Karpas-422 (cell line): Measurements from ENCODE around the gene NKD1. TPM values are rescaled to one million over a fixed set of nuclear protein-coding genes. Genes with fewer than 3 reads are reported as not detected.

Experiments used
- DNase-seq: peaks from one replicate; pipeline ENCODE4 v3.0.0-alpha.2; 2015
- H2AFZ ChIP-seq: fragments of 200-600 bp; sonication (generic); 2 replicates; pipeline ENCODE4 v1.6.1; 2014; ENCODE audit warnings: antibody characterized with exemption, low read length, mixed read lengths
- H3K27ac ChIP-seq: fragments of 200-600 bp; sonication (generic); 2 replicates; pipeline ENCODE4 v1.5.1; 2014; ENCODE audit warnings: mild to moderate bottlenecking, low read length, moderate library complexity
- H3K27me3 ChIP-seq: fragments of 200-600 bp; sonication (generic); 2 replicates; pipeline ENCODE4 v1.6.1; 2014; ENCODE audit warnings: low read length, mixed read lengths
- H3K36me3 ChIP-seq: fragments of 200-600 bp; sonication (generic); 2 replicates; pipeline ENCODE4 v1.6.1; 2014; ENCODE audit warnings: low read length, mixed read lengths; ENCODE audit not compliant: insufficient read depth
- H3K4me1 ChIP-seq: fragments of 200-600 bp; sonication (generic); 2 replicates; pipeline ENCODE4 v1.6.1; 2014; ENCODE audit warnings: mild to moderate bottlenecking, low read length, mixed read lengths
- H3K4me2 ChIP-seq: fragments of 200-600 bp; sonication (generic); 2 replicates; pipeline ENCODE4 v1.6.1; 2014; ENCODE audit warnings: low read length, low read depth, mild to moderate bottlenecking; ENCODE audit not compliant: poor library complexity, severe bottlenecking
- H3K4me3 ChIP-seq: fragments of 200-600 bp; sonication (generic); 2 replicates; pipeline ENCODE4 v1.5.1; 2014; ENCODE audit warnings: mild to moderate bottlenecking, antibody characterized with exemption, low read length, mixed read lengths
- H3K79me2 ChIP-seq: fragments of 200-600 bp; sonication (generic); 2 replicates; pipeline ENCODE4 v1.6.1; 2014; ENCODE audit warnings: mild to moderate bottlenecking, low read length, mixed read lengths
- H3K9ac ChIP-seq: fragments of 200-600 bp; sonication (generic); 2 replicates; pipeline ENCODE4 v1.6.0; 2014; ENCODE audit warnings: low read length
- H3K9me2 ChIP-seq: fragments of 200-600 bp; sonication (generic), shearing (Covaris generic); replicated peaks from 2 replicates; pipeline ENCODE4 v1.6.0; 2014; ENCODE audit warnings: mild to moderate bottlenecking, low read length, moderate library complexity; ENCODE audit not compliant: insufficient read depth
- H3K9me3 ChIP-seq: fragments of 300-700, 200-600 bp; sonication (generic); 2 replicates; pipeline ENCODE4 v1.6.1; 2014; ENCODE audit warnings: low read length, mixed read lengths
- H4K20me1 ChIP-seq: fragments of 200-600 bp; sonication (generic); 2 replicates; pipeline ENCODE4 v1.6.1; 2014; ENCODE audit warnings: mild to moderate bottlenecking, antibody characterized with exemption, low read length, low read depth; ENCODE audit not compliant: insufficient read depth
- total RNA-seq: library from RNA; depleted of rRNA; stranded (reverse); fragments of >200 nt; shearing (Covaris generic); gene quantifications from 2 replicates; pipeline ENCODE4 v1.2.3, GENCODE V29; 2014; ENCODE audit warnings: low replicate concordance

NKD1 gene
- total RNA-seq, 1 experiment from 2014 or later, result not detected

GRCh38 chr16:50560903-50561863 is 13.0 kb downstream of the NKD1 start:
- DNase-seq, result no peak
- Histone ChIP-seq H3K36me3 (no peaks in the 10 kb centered on the region), H3K9me3 (no peaks in the 10 kb centered on the region), H3K79me2 (no peaks in the 10 kb centered on the region), H3K4me1 (no peaks in the 10 kb centered on the region), H3K4me3 (no peak overlapping the region), H3K27me3 (no peaks in the 10 kb centered on the region), H4K20me1 (no peaks in the 10 kb centered on the region), H3K27ac (no peak overlapping the region), H3K9ac (no peak overlapping the region), H2AFZ (no peak overlapping the region), H3K4me2 (no peak overlapping the region), H3K9me2 (no peaks in the 10 kb centered on the region)

DNA sequence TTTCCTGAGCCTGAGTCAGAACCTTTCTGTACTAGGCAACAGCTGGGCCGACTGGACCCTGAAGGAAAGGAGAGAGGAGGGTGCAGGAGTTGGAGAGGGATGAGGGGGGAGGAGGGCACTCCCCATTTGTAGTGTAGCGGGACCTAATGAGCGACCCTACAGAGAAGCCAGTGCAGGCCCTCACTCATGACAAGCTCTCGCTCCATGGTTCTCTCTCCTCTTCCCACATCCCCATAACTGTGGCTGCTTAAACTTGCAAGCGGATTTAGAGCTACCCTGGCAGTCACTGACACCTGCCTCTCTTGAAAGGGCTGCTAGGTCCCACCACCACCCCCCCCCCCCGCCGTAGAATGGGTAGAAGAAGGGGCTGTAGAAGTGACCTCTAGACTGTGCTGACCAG is 14.5 kb downstream of the NKD1 start:
- H3K36me3 ChIP-seq, result no peaks in the 10 kb centered on the region
- DNase-seq, result no peak
- H3K27me3 ChIP-seq, result no peaks in the 10 kb centered on the region
- H3K79me2 ChIP-seq, result no peaks in the 10 kb centered on the region
- H3K4me1 ChIP-seq, result no peaks in the 10 kb centered on the region
- H3K27ac ChIP-seq, result no peak overlapping the region
- no peaks in the 10 kb centered on the region for H4K20me1 ChIP-seq
- no peaks in the 10 kb centered on the region for H3K9me2 ChIP-seq
- H3K9ac ChIP-seq, result no peak overlapping the region
- H3K9me3 ChIP-seq, result no peaks in the 10 kb centered on the region
- H3K4me3 ChIP-seq, result no peak overlapping the region
- no peak overlapping the region for H3K4me2 ChIP-seq
- H2AFZ ChIP-seq, result no peak overlapping the region

DNA sequence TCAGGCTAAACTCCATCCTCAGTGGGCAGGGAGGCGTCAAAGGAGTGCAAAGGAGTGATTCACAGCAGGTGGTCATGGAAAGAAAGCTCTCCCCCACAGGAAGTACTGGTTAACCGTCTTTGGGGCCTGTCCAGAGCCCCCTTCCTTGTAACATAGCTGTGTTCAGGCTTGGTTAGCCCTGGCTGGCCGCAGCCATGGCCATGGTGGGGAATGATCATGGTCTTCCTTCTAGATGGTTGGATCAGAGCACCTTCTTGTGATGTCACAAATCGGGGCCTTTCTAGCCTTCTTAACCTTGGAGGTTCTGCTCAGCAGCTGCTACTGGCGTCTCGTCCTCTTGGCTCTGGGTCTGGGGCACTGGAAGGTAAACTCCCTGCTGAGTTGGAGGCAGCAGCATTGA is 15.8 kb downstream of the NKD1 start:
- Histone ChIP-seq H3K27me3 (no peaks in the 10 kb centered on the region), H3K4me3 (no peak overlapping the region), H4K20me1 (no peaks in the 10 kb centered on the region), H3K9me2 (no peaks in the 10 kb centered on the region), H3K79me2 (no peaks in the 10 kb centered on the region), H3K27ac (no peak overlapping the region), H3K9ac (no peak overlapping the region), H3K4me1 (no peaks in the 10 kb centered on the region), H3K36me3 (no peaks in the 10 kb centered on the region), H3K9me3 (no peaks in the 10 kb centered on the region), H2AFZ (no peak overlapping the region), H3K4me2 (no peak overlapping the region)
- no peak for DNase-seq

DNA sequence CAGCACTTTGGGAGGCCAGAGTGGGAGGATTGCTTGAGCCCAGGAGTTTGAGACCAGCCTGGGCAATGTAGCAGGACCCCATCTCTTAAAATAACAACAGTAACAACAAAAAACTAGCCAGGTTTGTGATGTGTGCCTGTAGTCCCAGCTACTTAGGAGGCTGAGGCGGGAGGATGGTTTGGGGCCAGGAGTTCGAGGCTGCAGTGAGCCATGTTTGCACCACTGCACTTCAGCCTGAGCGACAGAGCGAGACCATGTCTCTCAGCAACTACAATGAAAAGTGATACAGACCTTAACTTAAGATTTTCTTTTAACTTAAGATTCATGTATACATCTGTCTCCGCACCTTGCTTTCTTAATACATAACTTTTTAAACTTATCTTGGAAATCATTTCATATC is 17.2 kb downstream of the NKD1 start:
- H3K4me3 ChIP-seq, result no peak overlapping the region
- no peaks in the 10 kb centered on the region for H3K9me3 ChIP-seq
- DNase-seq, result no peak
- no peaks in the 10 kb centered on the region for H3K27me3 ChIP-seq
- no peak overlapping the region for H2AFZ ChIP-seq
- H3K9me2 ChIP-seq, result no peaks in the 10 kb centered on the region
- H3K4me2 ChIP-seq, result no peak overlapping the region
- H3K9ac ChIP-seq, result no peak overlapping the region
- no peaks in the 10 kb centered on the region for H3K79me2 ChIP-seq
- H3K36me3 ChIP-seq, result no peaks in the 10 kb centered on the region
- H3K4me1 ChIP-seq, result no peaks in the 10 kb centered on the region
- H4K20me1 ChIP-seq, result no peaks in the 10 kb centered on the region
- H3K27ac ChIP-seq, result no peak overlapping the region

- no peak overlapping the region for H3K27ac ChIP-seq
- H3K79me2 ChIP-seq, result no peaks in the 10 kb centered on the region
- H3K36me3 ChIP-seq, result no peaks in the 10 kb centered on the region
- H3K4me2 ChIP-seq, result no peak overlapping the region
- no peak overlapping the region for H3K9ac ChIP-seq
- H4K20me1 ChIP-seq, result no peaks in the 10 kb centered on the region
- DNase-seq, result no peak
- H3K4me3 ChIP-seq, result no peak overlapping the region
- H3K9me2 ChIP-seq, result no peaks in the 10 kb centered on the region
- H3K4me1 ChIP-seq, result no peaks in the 10 kb centered on the region
- H3K27me3 ChIP-seq, result no peaks in the 10 kb centered on the region
- H3K9me3 ChIP-seq, result no peaks in the 10 kb centered on the region
- H2AFZ ChIP-seq, result no peak overlapping the region
These were observed 18.1 kb downstream of the NKD1 start for GRCh38 chr16:50566014-50566962.

- DNase-seq, result no peak
- no peak overlapping the region for H3K27ac ChIP-seq
- no peaks in the 10 kb centered on the region for H3K4me1 ChIP-seq
- no peaks in the 10 kb centered on the region for H3K79me2 ChIP-seq
- no peaks in the 10 kb centered on the region for H3K27me3 ChIP-seq
- no peak overlapping the region for H3K4me3 ChIP-seq
- no peaks in the 10 kb centered on the region for H4K20me1 ChIP-seq
- no peak overlapping the region for H3K4me2 ChIP-seq
- no peaks in the 10 kb centered on the region for H3K9me3 ChIP-seq
- no peak overlapping the region for H2AFZ ChIP-seq
- H3K9ac ChIP-seq, result no peak overlapping the region
- no peaks in the 10 kb centered on the region for H3K9me2 ChIP-seq
- no peaks in the 10 kb centered on the region for H3K36me3 ChIP-seq
These were observed 19.5 kb downstream of the NKD1 start for GRCh38 chr16:50567651-50568050.

GRCh38 chr16:50568187-50568815 is 20.1 kb downstream of the NKD1 start:
- Histone ChIP-seq H3K9me3 (no peaks in the 10 kb centered on the region), H3K27me3 (no peaks in the 10 kb centered on the region), H3K4me3 (no peak overlapping the region), H4K20me1 (no peaks in the 10 kb centered on the region), H3K27ac (no peak overlapping the region), H3K36me3 (no peaks in the 10 kb centered on the region), H2AFZ (no peak overlapping the region), H3K9me2 (no peaks in the 10 kb centered on the region), H3K4me2 (no peak overlapping the region), H3K9ac (no peak overlapping the region), H3K4me1 (no peaks in the 10 kb centered on the region), H3K79me2 (no peaks in the 10 kb centered on the region)
- DNase-seq, result no peak

- Histone ChIP-seq H3K9me2 (no peaks in the 10 kb centered on the region), H3K27me3 (no peaks in the 10 kb centered on the region), H2AFZ (no peak overlapping the region), H4K20me1 (no peaks in the 10 kb centered on the region), H3K36me3 (no peaks in the 10 kb centered on the region), H3K9me3 (no peaks in the 10 kb centered on the region), H3K79me2 (no peaks in the 10 kb centered on the region), H3K4me2 (no peak overlapping the region), H3K27ac (no peak overlapping the region), H3K9ac (no peak overlapping the region), H3K4me1 (no peaks in the 10 kb centered on the region), H3K4me3 (no peak overlapping the region)
- no peak for DNase-seq
These were observed 22.2 kb downstream of the NKD1 start for GRCh38 chr16:50570354-50570753.
